IPS-18c (cell line): ENCODE measurements around the gene CTTNBP2.

Experiments used
- H3K4me3 ChIP-seq: 2 replicates; pipeline ENCODE4 v1.7.0; 2013; ENCODE audit warnings: low read depth, mild to moderate bottlenecking, low read length, moderate library complexity; ENCODE audit not compliant: insufficient read depth
- H3K9me3 ChIP-seq: one replicate; pipeline ENCODE4 v1.6.1; 2013; ENCODE audit warnings: mild to moderate bottlenecking, low read length, moderate library complexity; ENCODE audit not compliant: control insufficient read depth, insufficient read depth

The CTTNBP2 gene

DNA sequence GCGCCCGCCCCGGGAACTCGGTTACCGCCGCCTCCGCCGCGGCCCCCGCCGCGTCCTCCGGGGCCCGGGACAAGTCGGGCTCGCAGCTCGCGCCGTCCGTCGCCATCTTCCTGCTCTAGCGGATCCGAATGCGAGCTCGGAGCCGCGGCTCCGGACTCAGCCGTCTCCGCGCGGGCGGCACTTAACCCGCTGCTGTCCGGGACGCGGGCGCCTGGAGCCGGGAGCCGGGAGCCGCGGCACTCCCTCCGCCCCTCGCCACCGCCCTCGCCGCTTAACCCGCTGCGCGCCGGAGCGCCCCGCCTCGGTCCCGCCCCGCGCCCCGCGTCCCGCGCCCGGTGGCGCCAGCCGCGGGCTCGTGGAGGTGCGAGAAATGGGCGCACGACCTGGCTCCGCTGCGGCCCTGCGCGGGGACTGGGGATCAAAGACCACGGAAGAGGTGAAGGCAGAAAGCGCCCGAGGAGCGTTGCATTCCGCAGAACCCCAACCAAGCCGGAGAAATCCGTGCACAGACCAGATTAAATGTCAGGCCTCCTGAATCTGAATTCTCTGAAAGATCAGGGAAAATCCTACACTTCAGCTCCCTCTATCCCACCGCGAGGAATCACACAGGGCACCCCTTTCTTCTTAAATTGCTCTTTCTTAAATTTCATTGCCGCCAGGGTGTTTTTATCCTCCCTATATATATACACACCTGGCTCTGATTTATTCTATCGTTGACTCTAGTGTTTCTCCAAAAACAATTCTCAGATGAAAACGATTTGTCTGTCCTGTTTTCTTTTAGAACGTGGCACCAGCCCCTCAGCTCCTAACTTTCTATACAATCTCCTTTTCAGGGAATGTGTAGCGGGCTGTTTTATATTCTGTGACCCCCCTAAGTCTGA is at the start of gene CTTNBP2:
TSS of gene CTTNBP2 (minus strand) at position 132 of the 881 bp plus-strand sequence. CDS start at position 106, 26 bp downstream.
- H3K9me3 ChIP-seq, result no peaks in the 10 kb centered on the region
- peak within 1 kb of the TSS; percentile 83 for H3K4me3 ChIP-seq

DNA sequence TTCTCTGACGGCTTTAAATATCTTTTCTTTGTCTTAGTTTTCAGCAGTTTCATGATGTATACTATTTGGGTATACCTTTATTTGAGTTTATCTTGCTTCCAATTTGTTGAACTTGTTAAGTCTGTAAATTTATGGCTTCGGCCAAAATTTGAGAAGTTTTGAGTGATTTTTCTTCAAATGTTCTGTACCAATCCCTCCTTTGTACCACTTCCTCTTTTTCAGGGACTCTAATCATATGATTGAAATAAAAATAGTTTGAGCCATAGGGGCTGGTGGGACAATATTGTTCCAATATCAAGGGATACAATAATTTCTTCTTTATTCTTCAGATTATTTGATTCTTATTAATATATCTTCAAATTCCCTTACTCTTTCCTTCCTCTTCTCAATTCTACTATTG is 43.1 kb upstream of the CTTNBP2 start:
- no peaks in the 10 kb centered on the region for H3K9me3 ChIP-seq
- H3K4me3 ChIP-seq, result no peak overlapping the region

DNA sequence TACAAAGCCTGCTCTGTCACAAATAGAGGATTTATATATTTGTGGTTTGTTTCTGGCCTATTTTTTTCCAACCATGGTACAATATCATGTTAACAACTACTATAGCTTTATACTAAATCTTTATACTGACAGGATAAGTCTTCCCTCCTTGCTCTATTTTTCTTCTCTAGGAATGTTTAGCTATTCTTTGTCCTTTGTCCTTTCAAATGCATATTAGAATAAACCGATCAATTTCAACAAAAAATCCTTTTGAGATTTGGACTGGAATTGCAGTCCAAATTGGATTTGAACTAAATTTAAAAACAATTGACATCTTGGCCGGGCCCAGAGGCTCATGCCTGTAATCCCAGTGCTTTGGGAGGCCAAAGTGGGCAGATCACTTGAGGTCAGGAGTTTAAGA is 39.2 kb upstream of the CTTNBP2 start:
- Histone ChIP-seq H3K4me3 (no peak overlapping the region), H3K9me3 (no peaks in the 10 kb centered on the region)

DNA sequence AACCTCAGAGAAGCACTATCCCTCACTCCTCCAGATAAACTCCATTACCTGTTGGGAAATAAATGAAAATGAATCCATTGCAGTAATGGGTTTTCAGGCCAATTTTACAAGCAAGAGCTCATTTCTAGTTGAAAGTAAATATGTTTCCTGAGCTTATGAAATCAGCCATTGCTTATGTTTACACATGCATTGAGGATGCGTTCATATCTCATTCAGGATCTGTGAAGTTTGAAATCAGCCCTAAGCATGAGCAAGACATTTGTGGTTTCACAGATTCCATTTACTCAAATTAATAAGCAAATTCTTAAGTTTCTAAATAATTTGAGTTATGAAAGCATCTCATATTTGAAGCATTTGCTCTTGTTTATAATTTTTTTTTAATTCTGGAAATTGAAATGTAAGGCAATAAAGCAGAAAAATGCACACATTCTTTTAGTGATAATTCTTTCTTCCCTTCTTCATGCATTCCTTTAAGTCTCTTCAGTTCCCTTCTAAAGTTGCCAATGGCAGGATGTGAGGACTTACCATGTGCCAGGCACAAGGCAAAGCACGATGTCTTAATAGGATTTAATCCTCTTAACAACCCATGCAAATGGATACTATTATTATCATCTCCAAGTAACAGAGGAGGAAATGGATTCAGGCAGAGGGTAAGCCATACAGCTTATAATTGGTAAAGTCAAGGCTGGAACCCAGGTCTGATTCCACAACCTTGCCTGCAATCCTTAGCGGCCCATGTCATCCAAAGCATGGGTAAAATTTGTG is 35.0 kb upstream of the CTTNBP2 start:
- Histone ChIP-seq H3K4me3 (no peak overlapping the region), H3K9me3 (no peaks in the 10 kb centered on the region)

GRCh38 chr7:117907049-117907640 is 33.9 kb upstream of the CTTNBP2 start:
- no peaks in the 10 kb centered on the region for H3K9me3 ChIP-seq
- no peak overlapping the region for H3K4me3 ChIP-seq

DNA sequence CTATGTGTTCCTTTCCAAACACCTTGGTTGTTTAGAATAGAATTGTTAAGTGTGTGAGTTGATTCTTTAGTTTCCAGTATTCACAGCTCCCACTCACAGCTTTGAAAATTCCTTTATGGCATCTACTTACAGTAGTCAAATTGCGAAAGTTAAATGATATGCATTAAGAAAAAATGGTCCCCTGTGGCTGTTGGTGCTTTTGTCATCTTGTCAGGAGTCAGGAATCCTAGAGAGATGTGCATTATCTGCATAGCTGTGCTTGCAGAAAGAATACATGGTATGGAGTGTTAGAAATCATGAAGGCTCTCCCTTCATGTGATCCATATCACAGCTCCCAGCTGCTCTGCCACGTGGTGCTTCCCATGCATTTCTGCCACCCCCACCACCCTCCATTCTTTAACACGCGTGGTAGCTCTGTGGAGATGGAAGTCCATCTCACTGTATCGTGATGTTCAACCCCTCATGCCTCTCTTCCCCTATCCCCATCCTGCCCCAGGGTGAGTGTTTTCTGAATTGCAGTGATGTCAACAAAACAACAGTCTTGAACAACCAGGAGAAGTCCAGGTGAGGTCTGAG is 29.2 kb upstream of the CTTNBP2 start:
- Histone ChIP-seq H3K4me3 (no peak overlapping the region), H3K9me3 (no peaks in the 10 kb centered on the region)

DNA sequence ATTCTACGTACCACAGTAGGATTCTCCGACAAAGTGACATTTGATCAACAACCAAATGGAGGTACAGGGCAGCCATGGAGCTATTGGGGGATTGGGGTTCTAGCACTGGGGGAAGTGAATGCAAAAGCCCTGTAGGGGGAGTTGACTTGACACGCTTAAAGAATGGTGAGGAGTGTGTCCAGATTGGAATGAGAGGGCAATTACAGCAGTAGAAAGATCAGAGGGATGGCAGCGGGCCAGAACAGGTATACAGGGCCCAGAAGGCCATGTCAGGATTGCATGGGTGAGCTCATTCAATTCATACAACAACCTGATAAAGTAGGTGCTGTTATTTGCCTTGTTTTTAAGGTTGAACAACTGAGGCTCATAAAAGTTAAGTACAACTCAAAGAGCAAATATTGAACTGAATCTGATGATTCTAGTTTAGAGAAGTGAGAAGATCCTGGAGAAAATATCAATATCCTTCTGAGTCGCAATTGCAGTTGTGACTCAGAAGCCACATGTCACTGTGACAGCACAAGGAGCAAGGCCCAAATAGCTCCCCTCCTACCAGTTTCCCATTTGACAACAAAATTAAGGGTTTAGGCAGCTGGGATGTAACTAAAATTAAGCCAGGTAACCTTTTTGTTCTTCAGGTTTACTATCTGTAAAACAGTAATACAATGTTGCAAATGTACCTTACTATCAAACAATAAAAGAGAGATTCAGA is 28.0 kb upstream of the CTTNBP2 start:
- Histone ChIP-seq H3K4me3 (no peak overlapping the region), H3K9me3 (no peaks in the 10 kb centered on the region)

DNA sequence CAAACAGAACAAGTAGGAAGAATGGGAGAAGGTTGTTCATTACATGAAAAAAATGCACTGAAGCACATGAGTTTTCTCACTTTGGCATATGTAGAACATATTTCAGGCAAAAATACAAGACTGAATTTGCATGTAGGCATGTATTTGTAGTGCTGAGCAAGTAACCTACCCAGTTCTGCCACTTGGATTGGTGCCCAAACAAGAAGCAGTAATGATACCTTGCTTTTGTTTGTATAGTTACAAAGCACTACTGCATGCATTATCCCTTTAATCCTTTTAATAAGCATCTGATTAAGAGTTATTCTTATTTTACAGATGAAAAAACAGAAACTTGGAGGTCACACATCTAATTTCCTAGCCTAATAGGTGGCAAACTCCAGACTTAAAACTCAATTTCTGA is 23.1 kb upstream of the CTTNBP2 start:
- Histone ChIP-seq H3K9me3 (no peaks in the 10 kb centered on the region), H3K4me3 (no peak overlapping the region)

- H3K4me3 ChIP-seq, result no peak overlapping the region
- no peaks in the 10 kb centered on the region for H3K9me3 ChIP-seq
Measured at GRCh38 chr7:117895276-117895675, 22.0 kb upstream of the CTTNBP2 start.

- no peaks in the 10 kb centered on the region for H3K9me3 ChIP-seq
- no peak overlapping the region for H3K4me3 ChIP-seq
Measured at GRCh38 chr7:117894037-117894436, 20.8 kb upstream of the CTTNBP2 start.

DNA sequence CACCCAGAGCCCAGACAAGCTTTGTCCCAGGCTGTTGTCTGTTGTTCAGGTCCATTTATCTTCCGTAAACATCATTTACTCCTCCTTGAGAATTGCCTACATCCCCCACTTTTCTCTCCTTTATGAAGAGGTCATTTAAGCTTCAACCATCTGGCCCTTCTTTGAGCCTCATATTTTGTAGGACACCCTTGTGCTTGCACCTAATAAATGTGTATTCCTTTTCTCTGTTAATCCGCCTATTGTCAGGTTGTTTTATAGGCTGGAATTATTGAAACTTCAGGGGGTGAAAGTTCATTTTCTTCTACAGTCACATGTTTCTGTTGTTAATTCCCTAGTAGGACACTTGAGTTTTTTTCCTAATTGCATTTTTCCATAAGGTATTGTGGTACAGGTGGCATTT is 19.6 kb upstream of the CTTNBP2 start:
- H3K9me3 ChIP-seq, result no peaks in the 10 kb centered on the region

DNA sequence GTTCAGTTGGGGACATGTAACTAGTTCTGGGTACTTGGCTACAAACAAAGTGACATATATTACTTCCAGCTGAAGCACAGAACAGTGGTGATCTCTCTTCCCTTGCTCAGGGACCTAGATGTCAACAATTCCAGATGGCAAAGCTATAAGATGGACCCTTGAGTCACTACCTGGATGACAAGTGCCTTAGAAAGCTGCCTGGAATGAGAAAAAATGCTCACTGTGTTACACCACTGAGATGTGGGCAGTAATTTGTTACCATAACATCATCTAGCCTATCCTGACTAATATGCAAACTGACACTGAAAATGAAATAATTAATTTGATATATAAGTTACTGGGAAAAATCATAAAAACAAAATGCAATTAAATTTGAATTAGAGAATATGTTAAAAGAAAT is 16.4 kb upstream of the CTTNBP2 start:
- Histone ChIP-seq H3K4me3 (no peak overlapping the region), H3K9me3 (no peaks in the 10 kb centered on the region)

More for the DNA sequence above, 19.6 kb upstream of the CTTNBP2 start:
- no peak overlapping the region for H3K4me3 ChIP-seq

GRCh38 chr7:117888627-117889026 is 15.4 kb upstream of the CTTNBP2 start:
- H3K9me3 ChIP-seq, result no peaks in the 10 kb centered on the region
- H3K4me3 ChIP-seq, result no peak overlapping the region

GRCh38 chr7:117882594-117882993 is 9.4 kb upstream of the CTTNBP2 start:
- Histone ChIP-seq H3K9me3 (no peaks in the 10 kb centered on the region), H3K4me3 (no peak overlapping the region)

GRCh38 chr7:117876761-117877160 is 3.5 kb upstream of the CTTNBP2 start:
- Histone ChIP-seq H3K4me3 (no peak overlapping the region), H3K9me3 (no peaks in the 10 kb centered on the region)

GRCh38 chr7:117875566-117875965 is 2.3 kb upstream of the CTTNBP2 start:
- no peak overlapping the region for H3K4me3 ChIP-seq
- H3K9me3 ChIP-seq, result no peaks in the 10 kb centered on the region

DNA sequence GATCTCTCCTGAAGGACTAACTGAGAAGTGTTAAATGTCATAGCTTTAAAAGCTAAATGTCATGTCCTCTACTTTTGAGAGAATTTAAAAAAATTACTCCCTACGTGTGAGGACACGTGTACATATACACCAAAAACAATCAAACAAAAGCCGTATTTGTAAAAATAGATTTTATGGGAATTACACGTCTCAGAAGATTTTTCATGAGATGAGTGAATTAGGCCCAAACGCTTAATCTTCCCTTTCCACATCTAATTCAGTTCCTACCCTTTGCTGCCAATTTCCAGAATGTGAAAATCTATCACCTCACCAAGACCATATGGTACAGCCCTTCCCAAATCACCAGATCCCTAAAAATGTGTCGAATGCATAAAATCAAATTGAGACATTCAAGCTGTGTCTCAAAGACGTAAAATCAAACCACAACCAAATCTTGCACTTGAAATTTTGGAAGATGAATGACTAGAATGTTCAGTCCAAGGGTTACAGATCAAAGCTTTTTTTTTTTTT is 1.0 kb upstream of the CTTNBP2 start:
- no peaks in the 10 kb centered on the region for H3K9me3 ChIP-seq
- no peak overlapping the region; the same call in 1 of the 2 replicates for H3K4me3 ChIP-seq
